NCI-H510A (cell line): Measurements from ENCODE around the gene PPP1R12B.

ENCODE experiments used
- DNase-seq: peaks from one replicate; lab custom pipeline; 2025; lab: John Stamatoyannopoulos, UW

PPP1R12B gene

GRCh38 chr1:202348509-202349205 is at the start of gene PPP1R12B:
TSS of gene PPP1R12B (plus strand) at chr1:202348699. CDS start at chr1:202348852, 153 bp downstream.
- DNase-seq, result peak; percentile 99

GRCh38 chr1:202302166-202302565 is 46.3 kb upstream of the PPP1R12B start:
- DNase-seq, result no peak

GRCh38 chr1:202304375-202304774 is 44.1 kb upstream of the PPP1R12B start:
- no peak for DNase-seq

- no peak for DNase-seq
These were observed 43.3 kb upstream of the PPP1R12B start for GRCh38 chr1:202305168-202305567.

GRCh38 chr1:202306535-202307345 is 41.8 kb upstream of the PPP1R12B start:
- DNase-seq, result no peak

GRCh38 chr1:202310071-202310725 is 38.3 kb upstream of the PPP1R12B start:
- DNase-seq, result no peak

GRCh38 chr1:202310746-202311145 is 37.8 kb upstream of the PPP1R12B start:
- no peak for DNase-seq

- DNase-seq, result no peak
These were observed 36.4 kb upstream of the PPP1R12B start for GRCh38 chr1:202311875-202312635.

- peak; percentile 51 for DNase-seq
These were observed 32.8 kb upstream of the PPP1R12B start for GRCh38 chr1:202315576-202316168.

- no peak for DNase-seq
These were observed 32.3 kb upstream of the PPP1R12B start for GRCh38 chr1:202316186-202316585.

GRCh38 chr1:202317941-202318925 is 30.3 kb upstream of the PPP1R12B start:
- DNase-seq, result no peak

- DNase-seq, result no peak
These were observed 29.0 kb upstream of the PPP1R12B start for GRCh38 chr1:202319381-202320080.

- no peak for DNase-seq
These were observed 28.5 kb upstream of the PPP1R12B start for GRCh38 chr1:202320081-202320405.

- no peak for DNase-seq
These were observed 24.8 kb upstream of the PPP1R12B start for GRCh38 chr1:202323731-202324130.

- no peak for DNase-seq
These were observed 23.9 kb upstream of the PPP1R12B start for GRCh38 chr1:202324646-202325045.

GRCh38 chr1:202329891-202330290 is 18.6 kb upstream of the PPP1R12B start:
- no peak for DNase-seq

- DNase-seq, result no peak
These were observed 14.6 kb upstream of the PPP1R12B start for GRCh38 chr1:202333861-202334260.

- DNase-seq, result peak; percentile 35
These were observed 4.7 kb upstream of the PPP1R12B start for GRCh38 chr1:202343652-202344349.

GRCh38 chr1:202348005-202348508 is 442 bp upstream of the PPP1R12B start:
- DNase-seq, result no peak
